Islet of Langerhans (tissue), 1 donor: ENCODE data around the gene MUC13.
"Not testable (repeated sequence)": the region's sequence is repeated elsewhere in the genome, so short reads cannot be mapped to it uniquely, and the experiment has no call there.

Experiments
- FAIRE-seq: peaks from one replicate; lab custom pipeline; 2011; peaks lifted over from hg19 to GRCh38; lab: Jason Lieb, UNC

MUC13 gene

GRCh38 chr3:124934577-124934976 lies at the start of gene MUC13:
Gene MUC13 (minus strand): TSS chr3:124934751. CDS start chr3:124934712, 39 bp downstream.
- FAIRE-seq, result peak; percentile 94

GRCh38 chr3:124982855-124983254 lies 48.3 kb upstream of the MUC13 start:
- FAIRE-seq, result no peak

GRCh38 chr3:124981472-124981871 lies 46.9 kb upstream of the MUC13 start:
- FAIRE-seq, result no peak

- FAIRE-seq, result no peak
These were observed 44.1 kb upstream of the MUC13 start for GRCh38 chr3:124978627-124979026.

GRCh38 chr3:124976383-124976782 lies 41.8 kb upstream of the MUC13 start:
- no peak for FAIRE-seq

- no peak for FAIRE-seq
These were observed 40.1 kb upstream of the MUC13 start for GRCh38 chr3:124974691-124975090.

GRCh38 chr3:124973290-124973689 lies 38.7 kb upstream of the MUC13 start:
- FAIRE-seq, result no peak

GRCh38 chr3:124972457-124972856 lies 37.9 kb upstream of the MUC13 start:
- peak; percentile 98 for FAIRE-seq

GRCh38 chr3:124969963-124970722 lies 35.6 kb upstream of the MUC13 start:
- FAIRE-seq, result no peak

- FAIRE-seq, result no peak
These were observed 34.6 kb upstream of the MUC13 start for GRCh38 chr3:124969190-124969589.

- FAIRE-seq, result no peak
These were observed 33.4 kb upstream of the MUC13 start for GRCh38 chr3:124967964-124968363.

- FAIRE-seq, result no peak
These were observed 32.2 kb upstream of the MUC13 start for GRCh38 chr3:124966521-124967445.

GRCh38 chr3:124965413-124965812 lies 30.9 kb upstream of the MUC13 start:
- FAIRE-seq, result no peak

GRCh38 chr3:124964387-124964786 lies 29.8 kb upstream of the MUC13 start:
- FAIRE-seq, result no peak

GRCh38 chr3:124963755-124964154 lies 29.2 kb upstream of the MUC13 start:
- no peak for FAIRE-seq

GRCh38 chr3:124962403-124962940 lies 27.9 kb upstream of the MUC13 start:
- no peak for FAIRE-seq

GRCh38 chr3:124960698-124961097 lies 26.1 kb upstream of the MUC13 start:
- no peak for FAIRE-seq

- no peak for FAIRE-seq
These were observed 25.6 kb upstream of the MUC13 start for GRCh38 chr3:124960105-124960504.

- not testable (repeated sequence) for FAIRE-seq
These were observed 23.4 kb upstream of the MUC13 start for GRCh38 chr3:124957951-124958350.

- no peak for FAIRE-seq
These were observed 17.8 kb upstream of the MUC13 start for GRCh38 chr3:124952282-124952855.

- no peak for FAIRE-seq
These were observed 17.1 kb upstream of the MUC13 start for GRCh38 chr3:124951511-124952281.

GRCh38 chr3:124950026-124950425 lies 15.5 kb upstream of the MUC13 start:
- FAIRE-seq, result no peak
